Stomach (tissue), 9 donors: ENCODE measurements around the gene EFCAB9. TPM values are rescaled to one million over a fixed set of nuclear protein-coding genes. Genes with fewer than 3 reads are reported as not detected.

Source experiments
- DNase-seq, 2 donors: peaks; one replicate each; pipeline versions ENCODE4 v3.0.0 to v3.0.0-alpha.2; 2013 to 2019
- H3K27ac ChIP-seq, 5 donors: fragments of 200-600 bp in 4 of 5; sonication (generic) in 4 of 5; one replicate each; pipeline ENCODE4 v1.5.1; 2013 to 2019; ENCODE audit warnings: mild to moderate bottlenecking in 1 of 5, moderate library complexity in 1 of 5
- H3K27me3 ChIP-seq, 3 donors: fragments of 200-600 bp; sonication (generic); one replicate each; pipeline ENCODE4 v1.5.1; 2017 to 2019; ENCODE audit warnings: mixed run types in 1 of 3
- H3K36me3 ChIP-seq, 4 donors: fragments of 200-600 bp; sonication (generic); 1 replicate in 3 of 4; 2 replicates in 1 of 4; pipeline ENCODE4 v1.5.1; 2016 to 2019
- H3K4me1 ChIP-seq, 4 donors: fragments of 200-600 bp; sonication (generic); one replicate each; pipeline ENCODE4 v1.5.1; 2016 to 2019
- H3K4me3 ChIP-seq, 4 donors: fragments of 200-600 bp; sonication (generic) in 3 of 4; one replicate each; pipeline ENCODE4 v1.5.1; 2016 to 2019; ENCODE audit warnings: mild to moderate bottlenecking in 1 of 4
- H3K9me3 ChIP-seq, 4 donors: fragments of 200-600 bp; sonication (generic); one replicate each; pipeline ENCODE4 v1.5.1; 2016 to 2019
- CTCF ChIP-seq, 7 experiments: fragments of 450-650 bp in 4 of 7; fragments of 200-600 bp in 3 of 7; sonication (generic) in 3 of 7; IDR thresholded peaks; one replicate each; pipeline ENCODE4 v1.5.1; 2016 to 2019; ENCODE audit warnings: antibody characterized with exemption in 7 of 7, control low read depth in 2 of 7, mild to moderate bottlenecking in 1 of 7
- EP300 ChIP-seq: sonication (generic); formaldehyde crosslinking; IDR thresholded peaks from one replicate; pipeline ENCODE4 v1.6.1; 2017; ENCODE audit warnings: antibody characterized with exemption
- POLR2A ChIP-seq, 4 donors: fragments of 450-650 bp; IDR thresholded peaks; one replicate each; pipeline ENCODE4 v1.6.1; 2016; ENCODE audit warnings: antibody characterized with exemption in 4 of 4, control low read depth in 2 of 4, mild to moderate bottlenecking in 1 of 4, moderate library complexity in 1 of 4
- POLR2AphosphoS5 ChIP-seq, 3 donors: sonication (generic); formaldehyde crosslinking; IDR thresholded peaks; one replicate each; pipeline ENCODE4 v1.6.1; 2016; ENCODE audit warnings: antibody characterized with exemption in 3 of 3
- WGBS, 5 donors: extraction: QIAGEN DNeasy Blood & Tissue Kit in 3 of 5; methylation state at CpG; one replicate each; pipeline versions ENCODE4 v1.1.5 to v1.1.7; 2013 to 2018; 5-methylcytosine and 5-hydroxymethylcytosine counted together
- intact Hi-C: fragments of 100-400 bp; cut with DNase I; formaldehyde crosslinking; loops from one replicate; pipeline ENCODE4 v1.15.1; 2023; ENCODE audit warnings: low total_unique reads
- polyA plus RNA-seq, 3 donors: library from polyadenylated mRNA; stranded (reverse); fragments of 200-250 nt; gene quantifications; one replicate each; pipeline ENCODE4 v1.2.3, GENCODE V29; 2013
- total RNA-seq, 5 donors: library from RNA; depleted of rRNA; stranded (reverse); fragments of >200 nt; gene quantifications; one replicate each; pipeline versions ENCODE4 v1.1.0 to v1.2.3, GENCODE V29; 2014 to 2016
- donor health status: healthy with polysubstance abuse.
- donor health status: Bipolar disorder and iron deficiency.
- donor health status: healthy.

EFCAB9 gene
- total and polyA plus RNA-seq, 8 donors = not detected

- no peak for TF ChIP-seq POLR2AphosphoS5 (IDR thresholded peaks at IDR 0.05)
- no peak for DNase-seq
- Histone ChIP-seq H3K36me3 (peaks cover 0 to 4% (median 0%) of the 10 kb centered on the region in 4 donors), H3K27ac (no peak overlapping the region), H3K4me1 (peaks cover 11 to 70% (median 40%) of the 10 kb centered on the region in 4 donors), H3K9me3 (no peaks in the 10 kb centered on the region), H3K27me3 (no peaks in the 10 kb centered on the region), H3K4me3 (no peak overlapping the region)
- intact Hi-C loops = no loop called here
- 86 to 97% (median 90%) methylated on average over 16 of the region's 16 CpGs for WGBS, 5 donors
Observed at GRCh38 chr5:172166030-172166826, 27.7 kb upstream of the EFCAB9 start.

- no peak for DNase-seq
- TF ChIP-seq CTCF (IDR thresholded peaks at IDR 0.05) (no peak), EP300 (no peak), POLR2A (IDR thresholded peaks at IDR 0.05) (no peak), POLR2AphosphoS5 (IDR thresholded peaks at IDR 0.05) (no peak)
- Histone ChIP-seq H3K27ac (no peak overlapping the region), H3K4me3 (no peak overlapping the region), H3K36me3 (peaks cover 0 to 4% (median 0%) of the 10 kb centered on the region in 4 donors), H3K27me3 (no peaks in the 10 kb centered on the region), H3K4me1 (peaks cover 7 to 61% (median 32%) of the 10 kb centered on the region in 4 donors), H3K9me3 (no peaks in the 10 kb centered on the region)
- intact Hi-C loops = no loop called here
- 60 to 84% (median 75%) methylated on average over 7 of the region's 7 CpGs for WGBS, 5 donors
Observed at GRCh38 chr5:172167895-172168294, 26.1 kb upstream of the EFCAB9 start.

GRCh38 chr5:172168311-172168710 is 25.7 kb upstream of the EFCAB9 start:
- WGBS, 5 donors = 78 to 89% (median 86%) methylated on average over 5 to 8 of the region's 8 CpGs
- intact Hi-C loops = no loop called here
- no peak overlapping the region for H3K27ac ChIP-seq

GRCh38 chr5:172169216-172169615 is 24.8 kb upstream of the EFCAB9 start:
- Histone ChIP-seq H3K9me3 (no peaks in the 10 kb centered on the region), H3K4me3 (no peak overlapping the region), H3K36me3 (peaks cover 0 to 4% (median 0%) of the 10 kb centered on the region in 4 donors), H3K4me1 (peaks cover 8 to 61% (median 28%) of the 10 kb centered on the region in 4 donors), H3K27ac (no peak overlapping the region), H3K27me3 (no peaks in the 10 kb centered on the region)
- 95 to 100% (median 98%) methylated on average over 2 of the region's 2 CpGs for WGBS, 5 donors
- no peak for DNase-seq
- TF ChIP-seq CTCF (IDR thresholded peaks at IDR 0.05) (no peak), POLR2AphosphoS5 (IDR thresholded peaks at IDR 0.05) (no peak), POLR2A (IDR thresholded peaks at IDR 0.05) (no peak), EP300 (no peak)
- intact Hi-C loops = no loop called here

More at GRCh38 chr5:172168311-172168710, 25.7 kb upstream of the EFCAB9 start:
- H3K27me3 ChIP-seq = no peaks in the 10 kb centered on the region
- H3K4me3 ChIP-seq = no peak overlapping the region
- no peak for DNase-seq
- TF ChIP-seq POLR2A (IDR thresholded peaks at IDR 0.05) (no peak), EP300 (no peak), CTCF (IDR thresholded peaks at IDR 0.05) (no peak), POLR2AphosphoS5 (IDR thresholded peaks at IDR 0.05) (no peak)
- peaks cover 7 to 61% (median 30%) of the 10 kb centered on the region in 4 donors for H3K4me1 ChIP-seq
- H3K36me3 ChIP-seq = peaks cover 0 to 4% (median 0%) of the 10 kb centered on the region in 4 donors
- H3K9me3 ChIP-seq = no peaks in the 10 kb centered on the region

- peaks cover 0 to 4% (median 0%) of the 10 kb centered on the region in 4 donors for H3K36me3 ChIP-seq
- no peaks in the 10 kb centered on the region for H3K9me3 ChIP-seq
- peaks cover 8 to 61% (median 29%) of the 10 kb centered on the region in 4 donors for H3K4me1 ChIP-seq
- H3K27me3 ChIP-seq = no peaks in the 10 kb centered on the region
- TF ChIP-seq CTCF (IDR thresholded peaks at IDR 0.05) (no peak), EP300 (no peak), POLR2AphosphoS5 (IDR thresholded peaks at IDR 0.05) (no peak), POLR2A (IDR thresholded peaks at IDR 0.05) (no peak)
- H3K27ac ChIP-seq = no peak overlapping the region
- H3K4me3 ChIP-seq = no peak overlapping the region
- 67 to 75% (median 72%) methylated on average over 9 of the region's 9 CpGs for WGBS, 5 donors
- intact Hi-C loops = no loop called here
- no peak for DNase-seq
Observed at GRCh38 chr5:172170251-172170701, 23.7 kb upstream of the EFCAB9 start.
